CD4-positive, CD25-positive, alpha-beta regulatory T cell (primary cell): ENCODE results near the gene AGBL3. TPM values are rescaled to one million over a fixed set of nuclear protein-coding genes. Genes with fewer than 3 reads are reported as not detected.
A peak's percentile ranks its signal among the peaks of the same experiment; 100 is the strongest.
"Not testable (repeated sequence)": the region's sequence is repeated elsewhere in the genome, so short reads cannot be mapped to it uniquely, and the experiment has no call there.

Experiments used
- ATAC-seq, 2 donors: fragments of 150-1000 bp; cut with Tn5 transposase; one replicate each; pipeline ENCODE4 v1.10.0; 2021; ENCODE audit warnings: low read depth in 2 of 2, moderate number of reproducible peaks in 2 of 2, moderate library complexity in 1 of 2
- DNase-seq, 3 donors: peaks; one replicate each; pipeline versions ENCODE4 v3.0.0 to v3.0.0-alpha.2; 2012 to 2022; ENCODE audit warnings: mixed read lengths in 1 of 3
- H3K27ac ChIP-seq: one replicate; pipeline ENCODE4 v1.7.0; 2013; ENCODE audit warnings: mild to moderate bottlenecking, low read length; ENCODE audit not compliant: insufficient read depth, poor library complexity, severe bottlenecking
- H3K27me3 ChIP-seq: one replicate; pipeline ENCODE4 v1.7.0; 2013; ENCODE audit warnings: low read length; ENCODE audit not compliant: control insufficient read depth, insufficient read depth
- H3K36me3 ChIP-seq: one replicate; pipeline ENCODE4 v1.7.0; 2013; ENCODE audit warnings: mild to moderate bottlenecking, low read length, moderate library complexity; ENCODE audit not compliant: control insufficient read depth, insufficient read depth
- H3K4me1 ChIP-seq: 2 replicates; pipeline ENCODE4 v1.7.0; 2013; ENCODE audit warnings: mild to moderate bottlenecking, low read length; ENCODE audit not compliant: insufficient read depth, control insufficient read depth, poor library complexity, severe bottlenecking
- H3K4me3 ChIP-seq: one replicate; pipeline ENCODE4 v1.7.0; 2013; ENCODE audit warnings: low read depth, mild to moderate bottlenecking, low read length, moderate library complexity
- H3K9me3 ChIP-seq, 2 experiments: 1 replicate in 1 of 2; 2 replicates in 1 of 2; pipeline ENCODE4 v1.7.0; 2013; ENCODE audit warnings: low read length in 2 of 2, mild to moderate bottlenecking in 1 of 2, moderate library complexity in 1 of 2; ENCODE audit not compliant: control insufficient read depth in 2 of 2
- H3K27ac Mint-ChIP-seq, 3 donors: one replicate each; pipeline ENCODE4 v1.8.0; 2020 to 2022; ENCODE audit warnings: mild to moderate bottlenecking in 3 of 3, mixed read lengths in 3 of 3, moderate library complexity in 2 of 3
- H3K27me3 Mint-ChIP-seq: one replicate; pipeline ENCODE4 v1.8.0; 2022; ENCODE audit warnings: mild to moderate bottlenecking, mixed read lengths
- H3K36me3 Mint-ChIP-seq: one replicate; pipeline ENCODE4 v1.8.0; 2020; ENCODE audit warnings: mixed read lengths
- H3K4me1 Mint-ChIP-seq, 4 donors: one replicate each; pipeline ENCODE4 v1.8.0; 2020 to 2022; ENCODE audit warnings: mixed read lengths in 4 of 4, mild to moderate bottlenecking in 1 of 4
- H3K4me3 Mint-ChIP-seq, 4 donors: one replicate each; pipeline ENCODE4 v1.8.0; 2020 to 2022; ENCODE audit warnings: mild to moderate bottlenecking in 4 of 4, mixed read lengths in 4 of 4, moderate library complexity in 3 of 4
- H3K9me3 Mint-ChIP-seq, 7 donors: one replicate each; pipeline ENCODE4 v1.8.0; 2020 to 2022; ENCODE audit warnings: mixed read lengths in 7 of 7, mild to moderate bottlenecking in 3 of 7, moderate library complexity in 2 of 7
- polyA plus RNA-seq, 4 donors: library from polyadenylated mRNA; unstranded; fragments of 300-500 nt; fragmentation: Illumina TruSeq; gene quantifications; one replicate each; pipeline ENCODE4 v1.2.3, GENCODE V29; 2021
- total RNA-seq: library from RNA; stranded (reverse); gene quantifications from one replicate; pipeline ENCODE4 v1.2.3, GENCODE V29; 2022

Gene AGBL3
- total and polyA plus RNA-seq, 5 donors from 2014 or later = 0.37 to 1.0 (median 0.80) TPM; not detected in 1

GRCh38 chr7:135102372-135102771 is 116.1 kb downstream of the AGBL3 start:
- Histone ChIP-seq H3K9me3 (no peaks in the 10 kb centered on the region), H3K36me3 (no peaks in the 10 kb centered on the region), H3K27ac (no peak overlapping the region), H3K4me1 (no peaks in the 10 kb centered on the region), H3K4me3 (no peak overlapping the region), H3K27me3 (no peaks in the 10 kb centered on the region)
- no peak overlapping the region for H3K4me3 Mint-ChIP-seq
- H3K27ac Mint-ChIP-seq = no peak overlapping the region
- peaks cover 0 to 4% (median 0%) of the 10 kb centered on the region in 4 donors for H3K4me1 Mint-ChIP-seq
- ATAC-seq (no peak), DNase-seq (peak in 1 of 3 donors; percentile 1)
- H3K9me3 Mint-ChIP-seq = peaks cover 0 to 16% (median 1%) of the 10 kb centered on the region in 7 donors
- no peaks in the 10 kb centered on the region for H3K27me3 Mint-ChIP-seq
- H3K36me3 Mint-ChIP-seq = peaks cover 4% of the 10 kb centered on the region

- Histone ChIP-seq H3K27me3 (no peaks in the 10 kb centered on the region), H3K4me3 (no peak overlapping the region), H3K27ac (no peak overlapping the region), H3K4me1 (no peaks in the 10 kb centered on the region), H3K9me3 (no peaks in the 10 kb centered on the region), H3K36me3 (no peaks in the 10 kb centered on the region)
- no peak overlapping the region for H3K27ac Mint-ChIP-seq
- H3K4me3 Mint-ChIP-seq = no peak overlapping the region
- H3K27me3 Mint-ChIP-seq = peaks cover 6% of the 10 kb centered on the region
- H3K36me3 Mint-ChIP-seq = peaks cover 12% of the 10 kb centered on the region
- H3K4me1 Mint-ChIP-seq = no peaks in the 10 kb centered on the region
- H3K9me3 Mint-ChIP-seq = peaks cover 0 to 18% (median 1%) of the 10 kb centered on the region in 7 donors
- no peak for DNase-seq
- ATAC-seq = no peak
Measured at GRCh38 chr7:135109562-135109961, 123.3 kb downstream of the AGBL3 start.

- ATAC-seq = no peak
- Mint-ChIP-seq H3K4me3 (no peak overlapping the region), H3K9me3 (peaks cover 0 to 18% (median 1%) of the 10 kb centered on the region in 7 donors), H3K4me1 (no peaks in the 10 kb centered on the region), H3K27me3 (peaks cover 6% of the 10 kb centered on the region), H3K36me3 (peaks cover 14% of the 10 kb centered on the region), H3K27ac (no peak overlapping the region)
- Histone ChIP-seq H3K27ac (no peak overlapping the region), H3K36me3 (no peaks in the 10 kb centered on the region), H3K4me1 (no peaks in the 10 kb centered on the region), H3K9me3 (no peaks in the 10 kb centered on the region), H3K27me3 (no peaks in the 10 kb centered on the region), H3K4me3 (no peak overlapping the region)
- DNase-seq = no peak
Measured at GRCh38 chr7:135109976-135110375, 123.7 kb downstream of the AGBL3 start.

- Histone ChIP-seq H3K4me1 (no peaks in the 10 kb centered on the region), H3K27ac (no peak overlapping the region), H3K27me3 (no peaks in the 10 kb centered on the region), H3K9me3 (no peaks in the 10 kb centered on the region), H3K4me3 (no peak overlapping the region), H3K36me3 (no peaks in the 10 kb centered on the region)
- H3K27me3 Mint-ChIP-seq = peaks cover 6% of the 10 kb centered on the region
- H3K36me3 Mint-ChIP-seq = peaks cover 14% of the 10 kb centered on the region
- H3K4me3 Mint-ChIP-seq = no peak overlapping the region
- H3K27ac Mint-ChIP-seq = no peak overlapping the region
- DNase-seq (no peak), ATAC-seq (no peak)
- H3K9me3 Mint-ChIP-seq = peaks cover 0 to 9% (median 0%) of the 10 kb centered on the region in 7 donors
- no peaks in the 10 kb centered on the region for H3K4me1 Mint-ChIP-seq
Measured at GRCh38 chr7:135111379-135111778, 125.1 kb downstream of the AGBL3 start.

- no peaks in the 10 kb centered on the region for H3K4me1 ChIP-seq
- H3K4me3 ChIP-seq = no peak overlapping the region
- H3K36me3 Mint-ChIP-seq = peaks cover 27% of the 10 kb centered on the region
- DNase-seq = no peak
- no peak overlapping the region for H3K27ac ChIP-seq
- H3K4me1 Mint-ChIP-seq = no peaks in the 10 kb centered on the region
- H3K27me3 ChIP-seq = no peaks in the 10 kb centered on the region
- H3K4me3 Mint-ChIP-seq = no peak overlapping the region
- ATAC-seq = no peak
- no peaks in the 10 kb centered on the region for H3K9me3 ChIP-seq
- H3K27ac Mint-ChIP-seq = no peak overlapping the region
- no peaks in the 10 kb centered on the region for H3K36me3 ChIP-seq
- peaks cover 0 to 6% (median 2%) of the 10 kb centered on the region in 7 donors for H3K9me3 Mint-ChIP-seq
- no peaks in the 10 kb centered on the region for H3K27me3 Mint-ChIP-seq
Measured at GRCh38 chr7:135114622-135115021, 128.3 kb downstream of the AGBL3 start.

- no peak overlapping the region for H3K27ac ChIP-seq
- DNase-seq (no peak), ATAC-seq (no peak)
- no peaks in the 10 kb centered on the region for H3K27me3 ChIP-seq
- no peaks in the 10 kb centered on the region for H3K27me3 Mint-ChIP-seq
- H3K4me1 ChIP-seq = no peaks in the 10 kb centered on the region
- no peak overlapping the region for H3K27ac Mint-ChIP-seq
- H3K4me1 Mint-ChIP-seq = no peaks in the 10 kb centered on the region
- H3K36me3 Mint-ChIP-seq = peaks cover 33% of the 10 kb centered on the region
- H3K9me3 Mint-ChIP-seq = peaks cover 0 to 16% (median 7%) of the 10 kb centered on the region in 7 donors
- no peaks in the 10 kb centered on the region for H3K36me3 ChIP-seq
- no peak overlapping the region for H3K4me3 ChIP-seq
- H3K4me3 Mint-ChIP-seq = no peak overlapping the region
- H3K9me3 ChIP-seq = peaks cover 0 to 8% of the 10 kb centered on the region in 2 experiments
Measured at GRCh38 chr7:135117096-135117495, 130.8 kb downstream of the AGBL3 start.

- peaks cover 0 to 8% of the 10 kb centered on the region in 2 experiments for H3K9me3 ChIP-seq
- H3K4me3 ChIP-seq = no peak overlapping the region
- H3K4me1 ChIP-seq = no peaks in the 10 kb centered on the region
- no peaks in the 10 kb centered on the region for H3K36me3 ChIP-seq
- Mint-ChIP-seq H3K4me1 (peaks cover 0 to 8% (median 7%) of the 10 kb centered on the region in 4 donors), H3K4me3 (no peak overlapping the region), H3K9me3 (peaks cover 0 to 18% (median 10%) of the 10 kb centered on the region in 7 donors), H3K27me3 (no peaks in the 10 kb centered on the region), H3K36me3 (peaks cover 28% of the 10 kb centered on the region), H3K27ac (no peak overlapping the region)
- no peak for DNase-seq
- no peak for ATAC-seq
- no peaks in the 10 kb centered on the region for H3K27me3 ChIP-seq
- H3K27ac ChIP-seq = no peak overlapping the region
Measured at GRCh38 chr7:135121868-135122267, 135.6 kb downstream of the AGBL3 start.

GRCh38 chr7:135124631-135125030 is 138.3 kb downstream of the AGBL3 start:
- not testable (repeated sequence) for H3K4me3 Mint-ChIP-seq, DNase-seq, H3K4me3 ChIP-seq, H3K27me3 ChIP-seq, H3K9me3 ChIP-seq, H3K4me1 ChIP-seq, ATAC-seq, H3K36me3 Mint-ChIP-seq, H3K36me3 ChIP-seq, H3K27me3 Mint-ChIP-seq, H3K27ac Mint-ChIP-seq, H3K4me1 Mint-ChIP-seq, H3K27ac ChIP-seq
- H3K9me3 Mint-ChIP-seq = peaks cover 0 to 12% (median 8%) of the 10 kb centered on the region in 7 donors
